GM10266 (cell line): ENCODE data around the gene BPGM.

Source experiments
- DNase-seq: peaks from one replicate; pipeline ENCODE4 v3.0.0; 2012; ENCODE audit errors: extremely low spot score
- TF ChIP-seq, protein P1 (sequence below): IDR thresholded peaks from 2 replicates; pipeline ENCODE4 v1.5.1; 2012; ENCODE audit warnings: mild to moderate bottlenecking, low read depth; ENCODE audit not compliant: control insufficient read depth, insufficient read depth; ENCODE audit errors: missing control alignments

Gene BPGM

DNA sequence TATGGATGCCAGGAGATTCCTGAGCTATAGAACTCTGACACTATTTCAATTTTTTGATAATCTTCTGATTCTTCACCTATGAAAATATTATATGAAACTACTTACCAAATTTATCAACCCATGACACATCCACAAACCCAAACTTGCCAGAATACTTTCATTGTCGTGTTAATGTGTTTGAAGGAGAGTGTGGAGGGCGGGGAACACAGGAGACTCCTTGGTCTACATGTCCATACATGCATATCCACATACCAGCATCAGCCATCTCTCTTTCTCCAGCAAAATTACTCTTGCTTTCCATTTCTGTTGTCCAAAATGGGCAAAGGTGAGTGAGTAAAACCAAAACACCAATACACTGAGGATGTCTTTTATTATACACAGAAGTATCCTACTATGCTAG is 23.5 kb upstream of the BPGM start:
- no peak for DNase-seq
- TF ChIP-seq, protein P1, sequence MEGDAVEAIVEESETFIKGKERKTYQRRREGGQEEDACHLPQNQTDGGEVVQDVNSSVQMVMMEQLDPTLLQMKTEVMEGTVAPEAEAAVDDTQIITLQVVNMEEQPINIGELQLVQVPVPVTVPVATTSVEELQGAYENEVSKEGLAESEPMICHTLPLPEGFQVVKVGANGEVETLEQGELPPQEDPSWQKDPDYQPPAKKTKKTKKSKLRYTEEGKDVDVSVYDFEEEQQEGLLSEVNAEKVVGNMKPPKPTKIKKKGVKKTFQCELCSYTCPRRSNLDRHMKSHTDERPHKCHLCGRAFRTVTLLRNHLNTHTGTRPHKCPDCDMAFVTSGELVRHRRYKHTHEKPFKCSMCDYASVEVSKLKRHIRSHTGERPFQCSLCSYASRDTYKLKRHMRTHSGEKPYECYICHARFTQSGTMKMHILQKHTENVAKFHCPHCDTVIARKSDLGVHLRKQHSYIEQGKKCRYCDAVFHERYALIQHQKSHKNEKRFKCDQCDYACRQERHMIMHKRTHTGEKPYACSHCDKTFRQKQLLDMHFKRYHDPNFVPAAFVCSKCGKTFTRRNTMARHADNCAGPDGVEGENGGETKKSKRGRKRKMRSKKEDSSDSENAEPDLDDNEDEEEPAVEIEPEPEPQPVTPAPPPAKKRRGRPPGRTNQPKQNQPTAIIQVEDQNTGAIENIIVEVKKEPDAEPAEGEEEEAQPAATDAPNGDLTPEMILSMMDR = no peak

DNA sequence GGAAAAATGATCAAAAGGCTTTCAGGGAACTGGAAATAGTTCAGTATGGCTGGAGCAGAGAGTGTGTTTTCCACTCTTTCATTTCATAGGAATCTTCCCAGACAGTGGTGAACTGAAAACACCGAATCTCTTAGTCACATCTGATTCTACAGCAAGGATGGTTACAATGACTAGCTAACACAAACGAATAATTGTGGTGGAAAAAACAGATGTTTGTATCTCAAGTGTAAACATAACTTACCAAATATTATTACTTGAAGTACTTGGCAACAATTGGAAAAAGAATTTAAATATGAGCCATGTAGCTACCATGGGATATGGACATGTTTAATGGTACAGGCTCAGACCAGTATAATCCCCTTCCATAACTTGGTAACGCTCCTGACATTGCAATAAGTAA is 21.1 kb upstream of the BPGM start:
- TF ChIP-seq, protein P1 = no peak
- no peak for DNase-seq

DNA sequence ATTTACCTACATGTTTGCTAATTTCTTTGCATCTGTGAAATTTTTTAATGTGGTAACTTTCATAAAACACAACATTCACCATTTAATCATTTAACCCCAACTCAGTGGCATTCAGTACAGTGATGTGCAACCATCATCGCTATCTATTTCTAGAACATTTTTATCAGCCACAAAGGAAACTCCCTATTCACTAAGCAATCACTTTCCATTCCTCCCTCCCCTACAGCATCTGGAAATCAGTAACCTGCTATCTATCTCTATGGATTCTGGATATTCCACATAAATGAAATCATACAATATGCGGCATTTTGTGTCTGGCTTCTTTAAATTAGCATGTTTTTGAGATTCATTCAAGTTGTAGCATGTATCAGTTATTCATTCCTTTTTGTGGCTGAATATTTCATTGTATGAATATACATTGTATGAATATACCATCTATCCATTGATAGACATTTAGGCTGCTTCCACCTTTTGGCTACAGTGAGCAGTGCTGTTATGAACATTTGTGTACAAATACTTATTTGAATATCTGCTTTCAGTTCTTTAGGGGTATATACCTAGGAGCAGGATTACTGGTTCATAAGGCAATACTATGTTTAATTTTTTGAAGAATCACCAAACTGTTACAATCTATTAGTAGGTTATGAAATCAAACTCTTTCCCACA is 19.4 kb upstream of the BPGM start:
- DNase-seq = no peak
- TF ChIP-seq, protein P1 = no peak

DNA sequence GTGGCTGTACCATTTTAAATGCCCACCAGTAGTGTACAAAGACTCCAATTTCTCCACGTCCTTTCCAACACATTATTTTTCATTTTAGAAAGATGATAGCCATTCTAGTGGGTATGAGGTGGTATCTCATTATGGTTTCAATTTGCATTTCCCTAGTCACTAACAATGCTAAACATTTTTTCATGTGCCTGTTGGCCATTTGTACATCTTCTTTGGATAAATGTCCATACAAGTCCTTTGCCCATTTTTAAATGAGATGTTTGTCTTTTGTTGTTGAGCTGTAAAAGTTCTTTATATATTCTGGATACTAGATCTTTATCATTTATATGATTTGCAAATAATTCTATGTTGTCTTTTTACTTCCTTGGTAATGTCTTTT is 18.9 kb upstream of the BPGM start:
- TF ChIP-seq, protein P1 = no peak
- no peak for DNase-seq

DNA sequence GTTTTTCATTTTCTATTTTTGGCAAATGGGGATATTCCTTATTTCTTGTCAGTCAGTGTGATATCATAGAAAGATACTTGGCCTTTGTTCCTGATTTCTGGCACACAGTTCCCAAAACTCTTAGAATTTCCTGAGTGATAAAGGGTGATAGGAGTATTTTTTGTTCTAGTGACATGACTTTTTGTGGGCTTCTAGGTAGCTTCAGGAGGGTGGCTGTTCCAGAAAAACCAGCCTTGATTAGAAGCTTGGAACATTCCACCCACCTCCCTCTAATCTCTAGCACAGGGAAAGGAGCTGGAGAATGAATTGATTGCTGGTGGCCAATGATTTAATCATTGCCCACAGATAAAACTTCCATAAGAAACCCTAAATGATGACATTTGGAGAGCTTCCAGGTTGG is 17.2 kb upstream of the BPGM start:
- TF ChIP-seq, protein P1 = no peak

DNA sequence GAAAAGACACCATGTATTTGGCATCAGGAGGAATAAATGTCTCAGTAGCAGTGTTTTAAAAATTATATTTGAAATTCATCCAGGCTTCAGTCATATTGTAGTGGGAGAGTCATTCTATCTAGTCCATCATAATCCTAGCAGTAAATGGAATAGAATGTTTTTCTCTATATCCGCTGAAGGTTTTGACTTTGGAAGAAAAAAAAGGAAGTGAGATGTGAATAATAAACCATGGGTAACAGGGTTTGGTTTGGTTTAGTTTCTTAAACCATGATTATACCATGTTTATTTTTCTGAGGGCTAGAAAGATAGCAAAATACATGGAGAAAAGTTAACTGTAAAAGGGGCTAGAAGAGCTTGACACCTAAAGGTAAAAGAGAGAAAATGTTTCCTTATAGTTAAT is 16.4 kb upstream of the BPGM start:
- TF ChIP-seq, protein P1 = no peak
- DNase-seq = no peak

More for the DNA sequence above, 17.2 kb upstream of the BPGM start:
- no peak for DNase-seq

DNA sequence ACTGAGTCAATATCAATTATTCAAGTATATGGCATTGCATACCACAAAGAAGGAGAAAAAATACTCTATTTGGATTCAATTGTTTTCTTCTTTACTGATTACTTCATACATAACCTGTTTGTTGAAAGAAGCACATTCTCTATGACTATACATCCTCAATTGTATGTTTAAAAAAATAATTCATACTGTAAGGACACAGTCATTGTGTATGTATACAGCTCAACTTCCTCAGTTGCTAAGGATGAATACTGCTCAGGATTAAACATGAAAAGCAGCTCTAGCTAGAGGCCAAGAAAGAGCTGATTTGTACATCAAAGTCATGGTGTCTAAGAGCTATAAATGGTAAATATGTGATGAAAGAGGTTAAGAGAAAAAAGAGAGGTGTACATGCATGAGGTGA is 15.8 kb upstream of the BPGM start:
- DNase-seq = no peak
- TF ChIP-seq, protein P1 = no peak
